Keratinocyte (primary cell): ENCODE results near the gene SEMA7A.

Experiments used
- EZH2 ChIP-seq: IDR thresholded peaks from one replicate; pipeline ENCODE4 v1.6.1; 2012; ENCODE audit warnings: inconsistent platforms, mild to moderate bottlenecking, low read length, moderate library complexity
- TF ChIP-seq, protein P1 (sequence below), 3 experiments: IDR thresholded peaks in 1 of 3; conservative IDR thresholded peaks in 1 of 3; optimal IDR thresholded peaks in 1 of 3; 2 replicates in 2 of 3; 3 replicates in 1 of 3; pipeline versions ENCODE3 to v1.5.1; 2011; ENCODE audit warnings: low read length in 3 of 3, mild to moderate bottlenecking in 3 of 3, moderate library complexity in 2 of 3, control low read depth in 1 of 3, inconsistent platforms in 1 of 3; ENCODE audit not compliant: insufficient read depth in 2 of 3; ENCODE audit errors: extremely low read depth in 1 of 3

GRCh38 chr15:74378848-74379247 is 54.9 kb downstream of the SEMA7A start:
- TF ChIP-seq, protein P1, sequence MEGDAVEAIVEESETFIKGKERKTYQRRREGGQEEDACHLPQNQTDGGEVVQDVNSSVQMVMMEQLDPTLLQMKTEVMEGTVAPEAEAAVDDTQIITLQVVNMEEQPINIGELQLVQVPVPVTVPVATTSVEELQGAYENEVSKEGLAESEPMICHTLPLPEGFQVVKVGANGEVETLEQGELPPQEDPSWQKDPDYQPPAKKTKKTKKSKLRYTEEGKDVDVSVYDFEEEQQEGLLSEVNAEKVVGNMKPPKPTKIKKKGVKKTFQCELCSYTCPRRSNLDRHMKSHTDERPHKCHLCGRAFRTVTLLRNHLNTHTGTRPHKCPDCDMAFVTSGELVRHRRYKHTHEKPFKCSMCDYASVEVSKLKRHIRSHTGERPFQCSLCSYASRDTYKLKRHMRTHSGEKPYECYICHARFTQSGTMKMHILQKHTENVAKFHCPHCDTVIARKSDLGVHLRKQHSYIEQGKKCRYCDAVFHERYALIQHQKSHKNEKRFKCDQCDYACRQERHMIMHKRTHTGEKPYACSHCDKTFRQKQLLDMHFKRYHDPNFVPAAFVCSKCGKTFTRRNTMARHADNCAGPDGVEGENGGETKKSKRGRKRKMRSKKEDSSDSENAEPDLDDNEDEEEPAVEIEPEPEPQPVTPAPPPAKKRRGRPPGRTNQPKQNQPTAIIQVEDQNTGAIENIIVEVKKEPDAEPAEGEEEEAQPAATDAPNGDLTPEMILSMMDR (optimal IDR thresholded peaks at IDR 0.05 in 1 of 3, IDR thresholded peaks at IDR 0.05 in 1 of 3, conservative IDR thresholded peaks at IDR 0.05 in 1 of 3; ENCODE audit: extremely low read depth in 1 of 3, insufficient read depth in 2 of 3, low read length in 3 of 3): no peak
- TF ChIP-seq EZH2: no peak
